GM12875 (cell line): ENCODE data around the gene EPHX1.

Source experiments
- H3K4me3 ChIP-seq: one replicate; pipeline ENCODE4 v1.5.1; 2011; ENCODE audit warnings: low read depth, low read length, control low read depth
- TF ChIP-seq, protein P1 (sequence below): IDR thresholded peaks from 2 replicates; pipeline ENCODE4 v1.5.1; 2011; ENCODE audit warnings: low read depth, mild to moderate bottlenecking, control low read depth, inconsistent platforms, low read length, moderate library complexity, borderline replicate concordance; ENCODE audit not compliant: insufficient read depth

The EPHX1 gene

DNA sequence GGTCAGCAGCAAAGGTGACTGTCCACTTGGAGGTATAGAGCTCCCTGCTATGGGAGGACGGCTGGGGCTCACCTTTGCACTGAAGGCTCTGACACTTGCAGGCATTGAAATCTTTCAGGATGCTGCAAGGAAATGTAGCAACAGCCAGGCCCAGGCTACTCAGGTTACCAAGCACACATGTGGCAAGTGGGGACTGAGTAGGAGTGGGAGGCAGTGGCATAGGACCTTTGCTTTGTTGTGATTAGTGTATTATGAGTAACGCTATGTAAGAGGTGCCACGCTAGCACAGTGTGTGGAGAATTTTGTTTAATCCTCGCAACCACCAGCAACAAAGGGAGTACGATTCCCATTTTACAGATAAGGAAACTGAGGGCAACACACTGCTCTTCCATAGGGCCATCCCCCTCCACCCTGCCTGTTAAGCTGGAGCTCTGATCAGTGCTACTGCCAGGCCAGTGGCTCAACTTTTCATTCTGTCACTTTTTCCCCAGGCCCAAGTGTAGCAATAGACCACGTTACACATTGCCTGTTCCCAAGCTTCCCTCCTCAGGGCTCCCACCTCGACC is 51.0 kb downstream of the EPHX1 start:
- TF ChIP-seq, protein P1, sequence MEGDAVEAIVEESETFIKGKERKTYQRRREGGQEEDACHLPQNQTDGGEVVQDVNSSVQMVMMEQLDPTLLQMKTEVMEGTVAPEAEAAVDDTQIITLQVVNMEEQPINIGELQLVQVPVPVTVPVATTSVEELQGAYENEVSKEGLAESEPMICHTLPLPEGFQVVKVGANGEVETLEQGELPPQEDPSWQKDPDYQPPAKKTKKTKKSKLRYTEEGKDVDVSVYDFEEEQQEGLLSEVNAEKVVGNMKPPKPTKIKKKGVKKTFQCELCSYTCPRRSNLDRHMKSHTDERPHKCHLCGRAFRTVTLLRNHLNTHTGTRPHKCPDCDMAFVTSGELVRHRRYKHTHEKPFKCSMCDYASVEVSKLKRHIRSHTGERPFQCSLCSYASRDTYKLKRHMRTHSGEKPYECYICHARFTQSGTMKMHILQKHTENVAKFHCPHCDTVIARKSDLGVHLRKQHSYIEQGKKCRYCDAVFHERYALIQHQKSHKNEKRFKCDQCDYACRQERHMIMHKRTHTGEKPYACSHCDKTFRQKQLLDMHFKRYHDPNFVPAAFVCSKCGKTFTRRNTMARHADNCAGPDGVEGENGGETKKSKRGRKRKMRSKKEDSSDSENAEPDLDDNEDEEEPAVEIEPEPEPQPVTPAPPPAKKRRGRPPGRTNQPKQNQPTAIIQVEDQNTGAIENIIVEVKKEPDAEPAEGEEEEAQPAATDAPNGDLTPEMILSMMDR, result no peak
- H3K4me3 ChIP-seq, result no peak overlapping the region

DNA sequence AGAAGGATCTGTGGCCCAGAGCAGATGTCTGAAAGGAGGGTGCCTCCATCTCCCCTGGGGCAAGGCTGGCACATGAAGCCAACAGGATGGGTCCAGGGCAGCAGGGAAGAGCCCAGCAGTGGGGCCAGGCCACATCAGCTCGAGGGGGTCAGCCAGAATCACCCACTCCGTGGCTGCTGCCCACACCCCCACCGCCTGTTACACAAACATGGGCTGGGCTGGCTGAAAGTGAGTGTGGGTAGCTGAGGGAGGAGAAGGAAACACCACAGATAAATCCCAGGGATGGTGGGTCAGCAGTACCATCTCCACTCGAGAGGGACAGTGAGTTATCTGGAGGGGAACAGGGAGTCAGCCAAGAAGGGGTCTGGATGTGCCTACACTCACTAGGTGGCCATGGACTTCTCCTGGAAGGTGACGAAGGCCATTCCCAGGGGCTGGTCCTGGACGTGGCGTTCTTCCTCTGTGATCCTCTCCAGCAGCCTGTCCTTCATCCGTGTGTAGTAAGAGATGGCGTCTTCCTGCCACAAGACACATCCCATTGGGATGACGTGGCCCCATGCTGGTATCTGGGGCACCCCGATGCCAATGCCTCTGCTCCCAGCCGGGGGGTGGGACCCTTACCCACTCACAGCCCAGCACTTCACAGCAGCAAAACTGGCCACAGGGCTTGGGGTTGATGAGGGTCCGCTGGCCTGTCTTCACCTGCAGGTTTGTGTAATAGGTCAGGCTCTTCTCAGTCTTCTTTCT is 52.1 kb downstream of the EPHX1 start:
- TF ChIP-seq, protein P1, result no peak
- H3K4me3 ChIP-seq, result no peak overlapping the region

DNA sequence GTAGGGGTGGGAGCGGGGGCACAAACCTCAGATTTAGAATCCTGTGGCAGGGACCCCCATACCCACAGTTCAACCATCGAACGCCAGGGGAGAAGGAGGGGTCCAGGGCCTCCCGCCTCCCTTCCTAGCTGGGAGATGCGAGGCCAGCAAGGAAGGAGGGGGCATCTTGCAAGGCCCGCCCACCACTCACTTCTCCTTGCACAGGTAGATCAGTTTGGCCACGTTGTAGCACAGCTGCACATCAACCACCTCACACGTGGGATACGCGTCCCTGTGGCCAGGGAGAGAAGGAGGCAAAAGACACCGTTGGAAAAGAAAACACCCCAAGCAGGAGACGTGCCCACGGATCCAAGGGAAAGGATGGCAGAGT is 52.6 kb downstream of the EPHX1 start:
- TF ChIP-seq, protein P1, result no peak
- no peak overlapping the region for H3K4me3 ChIP-seq

DNA sequence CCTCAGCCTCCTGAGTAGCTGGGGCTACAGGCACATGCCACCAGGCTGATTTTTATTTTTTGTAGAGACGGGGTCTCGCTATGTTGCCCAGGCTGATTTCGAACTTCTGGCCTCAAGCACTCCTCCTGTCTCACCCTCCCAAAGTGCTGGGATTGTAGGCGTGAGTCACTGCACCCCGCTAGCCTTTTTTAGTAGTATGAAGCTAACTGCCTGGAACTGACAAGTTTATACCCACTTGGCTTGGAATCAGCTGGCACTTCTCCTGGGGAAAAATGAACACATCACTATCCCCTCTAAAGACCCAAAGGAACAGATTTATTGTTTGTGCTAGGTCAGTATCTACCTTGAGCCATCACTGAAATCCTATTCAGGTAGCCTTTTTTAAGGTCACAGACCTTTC is 53.2 kb downstream of the EPHX1 start:
- TF ChIP-seq, protein P1, result no peak
- H3K4me3 ChIP-seq, result no peak overlapping the region

DNA sequence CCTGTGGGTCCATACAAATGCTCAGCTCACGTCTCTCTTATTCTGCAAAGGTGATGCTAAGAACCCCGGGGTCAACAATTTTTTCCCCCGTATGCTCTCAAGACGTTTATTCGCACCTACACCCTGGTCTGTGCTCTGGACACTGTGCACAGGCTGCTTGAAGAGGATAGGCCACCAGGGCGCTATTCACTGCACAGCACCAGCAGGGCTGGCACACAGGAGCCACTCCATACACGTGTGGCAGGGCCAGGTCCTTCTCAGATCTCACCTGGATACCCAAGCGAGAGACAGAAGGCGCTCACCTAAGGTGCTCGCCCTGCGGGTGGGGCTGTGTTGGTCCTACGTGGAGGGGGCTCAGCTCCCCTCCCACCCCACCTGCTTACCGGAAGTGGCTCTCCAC is 55.6 kb downstream of the EPHX1 start:
- TF ChIP-seq, protein P1, result no peak
- H3K4me3 ChIP-seq, result no peak overlapping the region

DNA sequence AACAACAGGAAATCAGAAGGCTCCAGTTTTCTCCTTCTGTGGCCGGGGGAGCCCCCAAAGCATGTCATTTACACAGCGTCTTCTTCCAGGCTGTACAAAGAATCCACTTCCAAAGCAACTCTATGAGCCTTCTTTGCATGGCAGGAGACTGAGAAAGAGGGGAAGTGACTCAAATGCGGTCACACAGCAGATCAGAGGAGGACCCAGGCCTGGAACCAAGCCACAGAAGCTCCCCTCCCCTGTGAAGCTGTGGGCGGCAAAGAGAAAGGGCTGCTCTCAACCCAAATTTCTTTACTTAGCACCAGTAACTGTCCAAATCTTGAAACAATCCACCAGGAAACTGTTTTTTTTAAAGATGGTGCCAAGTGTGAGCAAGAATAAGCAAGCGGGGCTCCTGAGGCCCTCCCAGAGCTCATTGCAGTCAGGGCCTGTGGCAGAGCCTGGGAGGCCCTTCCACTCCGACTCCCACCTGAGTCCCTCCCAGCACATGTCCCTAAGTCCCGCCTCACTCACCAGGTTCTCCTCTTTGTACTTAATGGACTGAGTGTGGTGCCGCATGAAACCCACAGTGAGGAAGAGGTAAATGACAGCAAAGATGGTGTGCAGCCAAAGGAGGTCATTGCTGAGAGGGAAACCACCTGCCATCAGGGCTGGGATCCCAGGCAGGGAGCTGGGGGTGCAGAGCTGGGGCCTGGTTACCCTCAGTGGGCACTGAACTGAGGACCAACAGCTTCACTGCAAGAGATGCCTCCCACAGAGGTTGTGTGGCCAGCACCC is 56.3 kb downstream of the EPHX1 start:
- no peak overlapping the region for H3K4me3 ChIP-seq
- TF ChIP-seq, protein P1, result no peak
